ENCODE measurements around the gene HUWE1.

DNA sequence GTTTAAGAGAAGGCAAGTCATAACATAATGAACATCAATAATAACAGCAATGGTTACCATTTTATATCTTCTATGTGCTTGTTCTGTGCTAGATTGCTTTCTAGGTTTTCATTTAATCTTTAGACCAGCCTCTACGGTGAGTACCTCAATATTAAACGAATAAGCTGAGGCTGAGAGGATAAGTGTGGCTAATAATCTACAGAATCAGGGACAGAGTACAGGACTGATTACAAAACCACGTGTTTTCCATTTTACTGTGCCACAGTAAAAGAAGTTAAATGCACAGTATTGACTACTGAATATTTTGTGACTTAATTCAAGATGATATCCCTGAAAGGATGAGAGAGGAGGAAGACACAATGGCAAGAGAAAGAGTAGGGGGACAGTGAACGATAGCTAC is 56.3 kb downstream of the HUWE1 start:
- TF ChIP-seq, protein P1, sequence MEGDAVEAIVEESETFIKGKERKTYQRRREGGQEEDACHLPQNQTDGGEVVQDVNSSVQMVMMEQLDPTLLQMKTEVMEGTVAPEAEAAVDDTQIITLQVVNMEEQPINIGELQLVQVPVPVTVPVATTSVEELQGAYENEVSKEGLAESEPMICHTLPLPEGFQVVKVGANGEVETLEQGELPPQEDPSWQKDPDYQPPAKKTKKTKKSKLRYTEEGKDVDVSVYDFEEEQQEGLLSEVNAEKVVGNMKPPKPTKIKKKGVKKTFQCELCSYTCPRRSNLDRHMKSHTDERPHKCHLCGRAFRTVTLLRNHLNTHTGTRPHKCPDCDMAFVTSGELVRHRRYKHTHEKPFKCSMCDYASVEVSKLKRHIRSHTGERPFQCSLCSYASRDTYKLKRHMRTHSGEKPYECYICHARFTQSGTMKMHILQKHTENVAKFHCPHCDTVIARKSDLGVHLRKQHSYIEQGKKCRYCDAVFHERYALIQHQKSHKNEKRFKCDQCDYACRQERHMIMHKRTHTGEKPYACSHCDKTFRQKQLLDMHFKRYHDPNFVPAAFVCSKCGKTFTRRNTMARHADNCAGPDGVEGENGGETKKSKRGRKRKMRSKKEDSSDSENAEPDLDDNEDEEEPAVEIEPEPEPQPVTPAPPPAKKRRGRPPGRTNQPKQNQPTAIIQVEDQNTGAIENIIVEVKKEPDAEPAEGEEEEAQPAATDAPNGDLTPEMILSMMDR (IDR thresholded peaks at IDR 0.05) = no peak
- no peak for TF ChIP-seq POLR2A (IDR thresholded peaks at IDR 0.05)
